Natural killer cell (primary cell): ENCODE data around the gene NDUFAF7. TPM values are rescaled to one million over a fixed set of nuclear protein-coding genes. Genes with fewer than 3 reads are reported as not detected.
A peak's percentile ranks its signal among the peaks of the same experiment; 100 is the strongest.

Source experiments
- ATAC-seq, 3 donors: fragments of 150-1000 bp in 2 of 3; fragments of 200-7000 bp in 1 of 3; cut with Tn5 transposase; 1 replicate in 1 of 3; 2 replicates in 2 of 3; pipeline ENCODE4 v1.10.0; 2021; ENCODE audit warnings: mild to moderate bottlenecking in 2 of 3, moderate library complexity in 2 of 3
- DNase-seq, 2 donors: peaks; one replicate each; pipeline versions ENCODE4 v3.0.0 to v3.0.0-alpha.2; 2013 to 2021; ENCODE audit warnings: mixed read lengths in 1 of 2
- H3K27ac ChIP-seq: one replicate; pipeline ENCODE4 v1.5.1; 2013; ENCODE audit warnings: mild to moderate bottlenecking, low read length
- H3K27me3 ChIP-seq: one replicate; pipeline ENCODE4 v1.6.1; 2013; ENCODE audit warnings: low read length; ENCODE audit not compliant: control insufficient read depth, insufficient read depth
- H3K36me3 ChIP-seq: one replicate; pipeline ENCODE4 v1.6.1; 2013; ENCODE audit warnings: low read length; ENCODE audit not compliant: control insufficient read depth, insufficient read depth
- H3K4me1 ChIP-seq: one replicate; pipeline ENCODE4 v1.6.1; 2013; ENCODE audit warnings: low read length; ENCODE audit not compliant: control insufficient read depth, insufficient read depth
- H3K4me3 ChIP-seq: one replicate; pipeline ENCODE4 v1.5.1; 2013; ENCODE audit warnings: low read length
- H3K9me3 ChIP-seq: one replicate; pipeline ENCODE4 v1.6.1; 2013; ENCODE audit warnings: low read length; ENCODE audit not compliant: control insufficient read depth, insufficient read depth
- H3K27ac Mint-ChIP-seq, 2 donors: one replicate each; pipeline ENCODE4 v1.8.0; 2022; ENCODE audit warnings: mild to moderate bottlenecking in 2 of 2, mixed read lengths in 2 of 2, moderate library complexity in 1 of 2
- H3K27me3 Mint-ChIP-seq, 2 donors: one replicate each; pipeline ENCODE4 v1.8.0; 2022; ENCODE audit warnings: low read depth in 2 of 2, mixed read lengths in 2 of 2
- H3K36me3 Mint-ChIP-seq: one replicate; pipeline ENCODE4 v1.8.0; 2022; ENCODE audit warnings: mixed read lengths
- H3K4me1 Mint-ChIP-seq, 2 donors: one replicate each; pipeline ENCODE4 v1.8.0; 2022; ENCODE audit warnings: mixed read lengths in 2 of 2
- H3K4me3 Mint-ChIP-seq: one replicate; pipeline ENCODE4 v1.8.0; 2022; ENCODE audit warnings: mild to moderate bottlenecking, moderate library complexity, mixed read lengths
- H3K9me3 Mint-ChIP-seq, 2 donors: one replicate each; pipeline ENCODE4 v1.8.0; 2022; ENCODE audit warnings: mixed read lengths in 2 of 2
- CTCF ChIP-seq: fragments of 200-600 bp; IDR thresholded peaks from one replicate; pipeline ENCODE4 v1.8.0; 2022; ENCODE audit warnings: antibody characterized with exemption
- WGBS: methylation state at CpG from one replicate; pipeline ENCODE4 v1.1.7; 2013; ENCODE audit warnings: missing lambda C conversion rate; ENCODE audit not compliant: insufficient coverage; 5-methylcytosine and 5-hydroxymethylcytosine counted together
- intact Hi-C: fragments of 100-400 bp; cut with micrococcal nuclease; formaldehyde crosslinking; loops from one replicate; pipeline ENCODE4 v1.14.2; 2022
- total RNA-seq, 4 donors: library from RNA; stranded (reverse); fragments of 120-200 nt in 1 of 4; gene quantifications; one replicate each; pipeline versions ENCODE4 v1.2.3 to v1.2.4, GENCODE V29; 2013 to 2022

Gene NDUFAF7
- total RNA-seq, 3 donors from 2014 or later (not counting 1 experiment from before 2014, with no cell fraction given), result 13.4 to 24.1 (median 19.7) TPM

- intact Hi-C loops, result no loop called here
- no peaks in the 10 kb centered on the region for H3K9me3 Mint-ChIP-seq
- Histone ChIP-seq H3K36me3 (peaks cover 70% of the 10 kb centered on the region), H3K4me1 (no peaks in the 10 kb centered on the region), H3K9me3 (no peaks in the 10 kb centered on the region), H3K27ac (no peak overlapping the region), H3K27me3 (no peaks in the 10 kb centered on the region), H3K4me3 (no peak overlapping the region)
- H3K27ac Mint-ChIP-seq, result no peak overlapping the region
- WGBS, result 96% methylated on average over 3 of the region's 3 CpGs
- ATAC-seq, result no peak
- no peak overlapping the region for H3K4me3 Mint-ChIP-seq
- TF ChIP-seq CTCF, result no peak
- H3K36me3 Mint-ChIP-seq, result peaks cover 41% of the 10 kb centered on the region
- DNase-seq, result no peak
- peaks cover 0 to 4% of the 10 kb centered on the region in 2 donors for H3K4me1 Mint-ChIP-seq
- no peaks in the 10 kb centered on the region for H3K27me3 Mint-ChIP-seq
Measured at GRCh38 chr2:37244755-37245154, 13.3 kb downstream of the NDUFAF7 start.

- intact Hi-C loops, result no loop called here
- no peak overlapping the region for H3K4me3 Mint-ChIP-seq
- H3K27me3 Mint-ChIP-seq, result no peaks in the 10 kb centered on the region
- Histone ChIP-seq H3K36me3 (peaks cover 80% of the 10 kb centered on the region), H3K4me1 (no peaks in the 10 kb centered on the region), H3K4me3 (no peak overlapping the region), H3K27me3 (no peaks in the 10 kb centered on the region), H3K9me3 (no peaks in the 10 kb centered on the region), H3K27ac (no peak overlapping the region)
- ATAC-seq (no peak), DNase-seq (no peak)
- H3K4me1 Mint-ChIP-seq, result peaks cover 0 to 4% of the 10 kb centered on the region in 2 donors
- H3K27ac Mint-ChIP-seq, result peak overlapping the region in 1 of 2 donors; percentile 34
- H3K9me3 Mint-ChIP-seq, result no peaks in the 10 kb centered on the region
- peaks cover 44% of the 10 kb centered on the region for H3K36me3 Mint-ChIP-seq
- no peak for TF ChIP-seq CTCF
Measured at GRCh38 chr2:37246205-37246604, 14.7 kb downstream of the NDUFAF7 start.

GRCh38 chr2:37250869-37251740, 19.6 kb downstream of the NDUFAF7 start:
- Histone ChIP-seq H3K9me3 (no peaks in the 10 kb centered on the region), H3K27ac (no peak overlapping the region), H3K27me3 (no peaks in the 10 kb centered on the region), H3K36me3 (peaks cover 86% of the 10 kb centered on the region), H3K4me3 (no peak overlapping the region), H3K4me1 (no peaks in the 10 kb centered on the region)
- Mint-ChIP-seq H3K4me3 (no peak overlapping the region), H3K27me3 (no peaks in the 10 kb centered on the region), H3K27ac (no peak overlapping the region), H3K36me3 (peaks cover 34% of the 10 kb centered on the region), H3K4me1 (no peaks in the 10 kb centered on the region), H3K9me3 (no peaks in the 10 kb centered on the region)
- intact Hi-C loops, result no loop called here
- 97% methylated on average over 4 of the region's 5 CpGs for WGBS
- TF ChIP-seq CTCF, result no peak
- ATAC-seq, result no peak
- DNase-seq, result no peak
